Skin epidermis (tissue), 12 donors: ENCODE results near the gene PRR15L.

Source experiments
- H3K27ac ChIP-seq, 21 experiments: fragments of 200-600 bp; sonication (generic) in 11 of 21; one replicate each; pipeline ENCODE4 v1.5.0; 2020; ENCODE audit warnings: mild to moderate bottlenecking in 3 of 21, inconsistent platforms in 2 of 21, moderate library complexity in 2 of 21
- H3K4me3 ChIP-seq, 7 experiments: fragments of 200-600 bp; sonication (generic) in 2 of 7; one replicate each; pipeline ENCODE4 v1.5.0; 2020; ENCODE audit warnings: inconsistent platforms in 2 of 7, mild to moderate bottlenecking in 2 of 7, moderate library complexity in 1 of 7

Gene PRR15L

GRCh38 chr17:47917581-47917980 lies 40.1 kb downstream of the PRR15L start:
- Histone ChIP-seq H3K27ac (no peak overlapping the region), H3K4me3 (no peak overlapping the region)

GRCh38 chr17:47916489-47917208 lies 41.0 kb downstream of the PRR15L start:
- Histone ChIP-seq H3K27ac (no peak overlapping the region), H3K4me3 (no peak overlapping the region)

GRCh38 chr17:47915776-47916398 lies 41.8 kb downstream of the PRR15L start:
- Histone ChIP-seq H3K27ac (no peak overlapping the region), H3K4me3 (no peak overlapping the region)

GRCh38 chr17:47914306-47914948 lies 43.3 kb downstream of the PRR15L start:
- Histone ChIP-seq H3K27ac (no peak overlapping the region), H3K4me3 (no peak overlapping the region)

- H3K4me3 ChIP-seq: no peak overlapping the region
- no peak overlapping the region for H3K27ac ChIP-seq
Observed at GRCh38 chr17:47913050-47913449, 44.6 kb downstream of the PRR15L start.

GRCh38 chr17:47907932-47908562 lies 49.6 kb downstream of the PRR15L start:
- H3K4me3 ChIP-seq: no peak overlapping the region
- H3K27ac ChIP-seq: peak overlapping the region in 2 of 21 experiments; percentile 6 to 18

- no peak overlapping the region for H3K4me3 ChIP-seq
- H3K27ac ChIP-seq: peak overlapping the region in 9 of 21 experiments; percentile 18 to 80 (median 60)
Observed at GRCh38 chr17:47906443-47906842, 51.2 kb downstream of the PRR15L start.

- Histone ChIP-seq H3K27ac (peak overlapping the region in 19 of 21 experiments; percentile 14 to 80 (median 61)), H3K4me3 (no peak overlapping the region)
Observed at GRCh38 chr17:47905221-47905733, 52.4 kb downstream of the PRR15L start.

GRCh38 chr17:47902039-47902744 lies 55.5 kb downstream of the PRR15L start:
- Histone ChIP-seq H3K4me3 (no peak overlapping the region), H3K27ac (no peak overlapping the region)
